ENCODE data around the gene ARHGDIA.

GRCh38 chr17:81819708-81820107, 51.4 kb downstream of the ARHGDIA start:
- TF ChIP-seq CTCF (conservative IDR thresholded peaks at IDR 0.05; ENCODE audit: low read depth, low read length): no peak
- no peak for TF ChIP-seq EZH2 (IDR thresholded peaks at IDR 0.05; ENCODE audit: low read length, unreplicated experiment)
- no peak for TF ChIP-seq EZH2phosphoT487 (IDR thresholded peaks at IDR 0.05; ENCODE audit: borderline replicate concordance, low read length)

All from PC-3 (cell line).